Esophagus (tissue), 2 donors: ENCODE data around the gene CRYBB1. TPM values are rescaled to one million over a fixed set of nuclear protein-coding genes. Genes with fewer than 3 reads are reported as not detected.

Experiments used
- H3K27ac ChIP-seq, 2 donors: one replicate each; pipeline ENCODE4 v1.5.1; 2013; ENCODE audit warnings: low read depth in 2 of 2, mild to moderate bottlenecking in 2 of 2, inconsistent platforms in 1 of 2, low read length in 1 of 2, moderate library complexity in 1 of 2
- H3K27me3 ChIP-seq, 2 donors: one replicate each; pipeline ENCODE4 v1.6.1; 2013; ENCODE audit warnings: low read length in 2 of 2, control low read depth in 1 of 2, mild to moderate bottlenecking in 1 of 2; ENCODE audit not compliant: insufficient read depth in 2 of 2, control insufficient read depth in 1 of 2
- H3K36me3 ChIP-seq, 2 donors: one replicate each; pipeline ENCODE4 v1.6.1; 2013; ENCODE audit warnings: low read length in 1 of 2; ENCODE audit not compliant: control insufficient read depth in 2 of 2, insufficient read depth in 2 of 2
- H3K4me1 ChIP-seq, 2 donors: one replicate each; pipeline ENCODE4 v1.6.1; 2013; ENCODE audit warnings: low read length in 1 of 2; ENCODE audit not compliant: control insufficient read depth in 2 of 2, insufficient read depth in 2 of 2
- H3K4me3 ChIP-seq, 2 donors: one replicate each; pipeline ENCODE4 v1.5.1; 2013; ENCODE audit warnings: low read length in 2 of 2, mild to moderate bottlenecking in 2 of 2, low read depth in 1 of 2, moderate library complexity in 1 of 2
- H3K9me3 ChIP-seq, 2 donors: one replicate each; pipeline ENCODE4 v1.6.1; 2013; ENCODE audit warnings: mild to moderate bottlenecking in 2 of 2, low read depth in 1 of 2, low read length in 1 of 2, moderate library complexity in 1 of 2; ENCODE audit not compliant: control insufficient read depth in 2 of 2, insufficient read depth in 1 of 2
- WGBS, 2 donors: extraction: QIAGEN DNeasy Blood & Tissue Kit; methylation state at CpG; one replicate each; pipeline ENCODE4 v1.1.7; 2013; 5-methylcytosine and 5-hydroxymethylcytosine counted together
- polyA plus RNA-seq, 2 donors: library from polyadenylated mRNA; stranded (reverse); fragments of 200-250 nt; gene quantifications; one replicate each; pipeline ENCODE4 v1.2.3, GENCODE V29; 2013
- donor health status: healthy with polysubstance abuse.
- donor health status: Bipolar disorder and iron deficiency.

The CRYBB1 gene
- polyA plus RNA-seq, 2 donors = 0.04 to 0.14 TPM

- H3K9me3 ChIP-seq = no peaks in the 10 kb centered on the region
- no peaks in the 10 kb centered on the region for H3K36me3 ChIP-seq
- H3K27me3 ChIP-seq = no peaks in the 10 kb centered on the region
- H3K27ac ChIP-seq = no peak overlapping the region
- H3K4me1 ChIP-seq = peaks cover 0 to 8% of the 10 kb centered on the region in 2 donors
- no peak overlapping the region for H3K4me3 ChIP-seq
- WGBS, 2 donors = 74 to 81% methylated on average over 4 of the region's 4 CpGs
Measured at GRCh38 chr22:26584010-26584409, 33.8 kb downstream of the CRYBB1 start.

GRCh38 chr22:26581633-26582168, 36.1 kb downstream of the CRYBB1 start:
- 95 to 96% methylated on average over 8 of the region's 8 CpGs for WGBS, 2 donors
- Histone ChIP-seq H3K4me3 (no peak overlapping the region), H3K36me3 (peaks cover 0 to 1% of the 10 kb centered on the region in 2 donors), H3K4me1 (peaks cover 0 to 3% of the 10 kb centered on the region in 2 donors), H3K27me3 (no peaks in the 10 kb centered on the region), H3K9me3 (no peaks in the 10 kb centered on the region), H3K27ac (no peak overlapping the region)

DNA sequence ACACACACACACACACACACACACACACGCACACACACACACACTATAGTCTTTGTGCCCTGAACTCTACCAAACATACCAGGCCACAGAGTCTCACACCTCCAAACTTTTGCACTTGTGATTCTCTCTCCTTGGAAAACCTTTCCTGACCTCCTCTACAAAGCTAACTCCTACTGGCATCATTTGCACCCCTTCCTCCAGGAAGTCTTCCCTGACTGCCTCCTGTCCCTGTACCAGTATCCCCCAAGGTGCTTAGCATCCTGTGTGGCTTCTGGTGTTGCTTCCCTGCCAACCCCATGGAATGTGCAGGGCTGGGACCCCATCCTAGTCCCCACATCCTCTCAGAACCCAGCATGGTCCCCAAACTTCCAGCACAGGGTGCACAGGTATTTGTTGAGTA, 36.8 kb downstream of the CRYBB1 start:
- Histone ChIP-seq H3K36me3 (peaks cover 0 to 1% of the 10 kb centered on the region in 2 donors), H3K27me3 (no peaks in the 10 kb centered on the region), H3K4me3 (no peak overlapping the region), H3K27ac (no peak overlapping the region), H3K9me3 (no peaks in the 10 kb centered on the region), H3K4me1 (peaks cover 0 to 3% of the 10 kb centered on the region in 2 donors)
- 60 to 75% methylated on average over 1 of the region's 1 CpG for WGBS, 2 donors

DNA sequence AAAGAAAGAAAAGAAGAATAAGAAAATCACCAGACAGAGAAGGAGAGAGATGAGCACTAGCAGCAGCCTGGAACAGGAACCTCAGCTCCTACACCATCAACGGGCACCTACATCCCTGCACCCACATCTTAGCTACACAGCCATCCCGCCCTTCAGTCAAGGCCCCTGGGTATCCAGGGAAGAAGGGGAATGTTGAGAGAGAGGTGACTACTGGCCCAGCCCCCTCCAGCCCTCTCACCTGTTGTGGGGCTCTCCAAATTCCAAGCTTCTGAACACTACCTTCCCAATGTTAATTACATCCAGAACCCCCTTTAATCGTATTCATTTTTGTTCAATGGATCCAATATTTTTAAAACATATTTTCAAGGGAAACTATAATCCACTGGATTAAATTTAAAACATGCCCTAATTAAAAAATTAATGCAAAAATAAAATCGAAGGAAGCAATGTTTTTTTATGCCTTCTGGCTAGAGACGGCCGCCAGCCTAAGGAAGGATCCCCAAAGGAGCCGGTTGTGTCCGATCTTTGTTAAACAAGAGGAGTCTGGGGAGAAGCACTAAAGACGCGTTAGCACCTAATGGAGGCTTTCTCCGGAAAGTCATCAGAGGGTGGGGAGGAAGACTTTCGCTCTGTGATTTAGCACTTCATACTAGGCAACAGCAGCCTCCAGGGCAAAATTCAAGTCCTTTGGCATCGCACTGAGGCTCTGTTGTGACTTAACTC, 37.4 kb downstream of the CRYBB1 start:
- 80 to 81% methylated on average over 13 of the region's 13 CpGs for WGBS, 2 donors
- H3K4me3 ChIP-seq = no peak overlapping the region
- no peak overlapping the region for H3K27ac ChIP-seq
- peaks cover 0 to 3% of the 10 kb centered on the region in 2 donors for H3K4me1 ChIP-seq
- H3K27me3 ChIP-seq = no peaks in the 10 kb centered on the region
- H3K36me3 ChIP-seq = peaks cover 0 to 1% of the 10 kb centered on the region in 2 donors
- no peaks in the 10 kb centered on the region for H3K9me3 ChIP-seq

DNA sequence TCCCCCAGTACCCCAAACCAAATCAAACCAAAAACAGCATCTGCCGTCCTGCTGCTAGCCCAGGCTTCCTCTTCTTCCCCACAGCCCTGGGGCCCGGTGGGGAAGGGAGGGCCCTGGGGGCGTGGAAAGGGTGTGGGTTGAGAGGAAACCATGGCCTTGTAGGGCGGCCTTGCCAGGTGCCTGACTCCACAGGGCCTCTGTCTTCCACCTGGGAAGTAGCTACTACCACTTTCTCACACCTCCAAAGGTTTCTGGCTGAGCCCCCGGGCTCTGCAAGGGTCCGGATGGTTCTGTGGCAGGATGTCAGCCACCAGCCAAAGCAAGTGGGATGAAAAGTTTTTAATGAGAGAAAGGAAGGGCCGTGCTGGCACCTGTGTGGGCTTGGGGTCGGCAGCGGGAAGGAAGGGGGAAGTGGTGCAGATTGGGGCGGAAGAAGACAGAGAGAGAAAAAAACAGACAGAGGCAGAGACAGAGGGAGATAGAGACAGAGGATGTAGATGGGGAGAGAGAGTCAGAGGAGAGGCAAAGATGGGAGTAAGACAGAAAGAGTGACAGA, 38.4 kb downstream of the CRYBB1 start:
- 52 to 61% methylated on average over 10 of the region's 10 CpGs for WGBS, 2 donors
- no peaks in the 10 kb centered on the region for H3K27me3 ChIP-seq
- peaks cover 0 to 2% of the 10 kb centered on the region in 2 donors for H3K4me1 ChIP-seq
- H3K4me3 ChIP-seq = no peak overlapping the region
- no peaks in the 10 kb centered on the region for H3K9me3 ChIP-seq
- H3K36me3 ChIP-seq = peaks cover 0 to 4% of the 10 kb centered on the region in 2 donors
- H3K27ac ChIP-seq = no peak overlapping the region

DNA sequence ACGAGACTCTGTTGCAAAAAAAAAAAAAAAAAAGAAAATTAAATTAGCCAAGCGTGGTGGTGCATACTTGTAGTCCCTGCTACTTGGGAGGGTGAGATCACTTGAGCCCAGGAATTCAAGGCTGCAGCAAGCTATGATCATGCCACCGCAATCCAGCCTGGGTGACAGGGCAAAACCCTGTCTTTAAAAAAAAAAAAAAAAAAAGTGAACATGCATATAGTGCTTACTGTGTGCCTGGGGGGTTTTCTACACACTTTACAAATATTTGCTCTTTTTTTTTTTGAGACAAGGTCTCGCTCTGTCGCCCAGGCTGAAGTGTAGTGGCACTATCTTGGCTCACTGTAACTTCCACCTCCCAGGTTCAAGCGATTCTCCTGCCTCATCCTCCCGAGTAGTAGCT, 40.7 kb downstream of the CRYBB1 start:
- no peak overlapping the region for H3K27ac ChIP-seq
- H3K27me3 ChIP-seq = no peaks in the 10 kb centered on the region
- peaks cover 0 to 2% of the 10 kb centered on the region in 2 donors for H3K4me1 ChIP-seq
- 89 to 90% methylated on average over 6 to 7 of the region's 7 CpGs for WGBS, 2 donors
- no peak overlapping the region for H3K4me3 ChIP-seq
- H3K36me3 ChIP-seq = peaks cover 0 to 4% of the 10 kb centered on the region in 2 donors
- no peaks in the 10 kb centered on the region for H3K9me3 ChIP-seq

DNA sequence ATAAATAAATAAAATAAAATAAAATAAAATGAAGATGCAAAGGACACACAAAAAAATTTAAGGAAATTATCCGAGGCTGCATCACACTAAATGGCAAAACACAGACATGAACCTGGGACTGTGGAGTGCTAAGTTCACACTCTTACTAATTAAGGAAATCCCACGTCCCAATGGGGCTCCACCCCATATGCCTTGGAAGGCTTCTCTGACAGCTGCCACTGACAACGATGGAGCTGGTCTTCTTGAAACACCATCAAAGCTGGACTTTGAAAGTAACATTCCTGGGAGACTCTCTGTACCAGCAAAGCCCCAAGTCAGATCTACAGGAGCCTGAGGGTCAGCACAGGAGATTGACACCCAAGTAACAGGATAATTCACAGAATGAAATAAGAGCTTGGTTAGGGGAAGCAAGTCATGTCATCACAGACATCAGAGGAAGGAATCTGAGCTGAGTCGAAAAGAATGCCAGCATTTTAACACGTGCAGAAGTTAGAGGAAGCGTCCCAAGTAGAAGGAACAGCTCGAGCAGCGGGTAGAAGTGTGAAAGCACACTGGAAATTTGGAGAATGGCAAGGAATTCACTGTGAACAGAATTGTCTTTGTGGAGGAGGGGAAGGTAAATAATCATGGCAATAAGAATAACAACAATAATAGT, 41.7 kb downstream of the CRYBB1 start:
- H3K4me1 ChIP-seq = peaks cover 0 to 2% of the 10 kb centered on the region in 2 donors
- no peak overlapping the region for H3K27ac ChIP-seq
- H3K4me3 ChIP-seq = no peak overlapping the region
- H3K36me3 ChIP-seq = peaks cover 0 to 4% of the 10 kb centered on the region in 2 donors
- H3K9me3 ChIP-seq = no peaks in the 10 kb centered on the region
- H3K27me3 ChIP-seq = no peaks in the 10 kb centered on the region
- 61 to 63% methylated on average over 8 of the region's 8 CpGs for whole genome bisulfite sequencing, 2 donors

GRCh38 chr22:26574001-26574723, 43.7 kb downstream of the CRYBB1 start:
- H3K27me3 ChIP-seq = no peaks in the 10 kb centered on the region
- H3K4me1 ChIP-seq = peaks cover 0 to 2% of the 10 kb centered on the region in 2 donors
- H3K9me3 ChIP-seq = no peaks in the 10 kb centered on the region
- H3K27ac ChIP-seq = no peak overlapping the region
- no peak overlapping the region for H3K4me3 ChIP-seq
- H3K36me3 ChIP-seq = peaks cover 0 to 4% of the 10 kb centered on the region in 2 donors
- 75 to 79% methylated on average over 7 of the region's 7 CpGs for WGBS, 2 donors

GRCh38 chr22:26573026-26573662, 44.7 kb downstream of the CRYBB1 start:
- WGBS, 2 donors = 62 to 73% methylated on average over 10 of the region's 10 CpGs
- H3K27ac ChIP-seq = peak overlapping the region in 1 of 2 donors; percentile 9

More at GRCh38 chr22:26573026-26573662, 44.7 kb downstream of the CRYBB1 start:
- Histone ChIP-seq H3K4me3 (no peak overlapping the region), H3K4me1 (peaks cover 0 to 2% of the 10 kb centered on the region in 2 donors), H3K27me3 (no peaks in the 10 kb centered on the region), H3K9me3 (no peaks in the 10 kb centered on the region), H3K36me3 (peaks cover 0 to 4% of the 10 kb centered on the region in 2 donors)
